GM13977 (cell line): Measurements from ENCODE around the gene TRMT11.
"Not testable (repeated sequence)": the region's sequence is repeated elsewhere in the genome, so short reads cannot be mapped to it uniquely, and the experiment has no call there.

ENCODE experiments used
- DNase-seq: peaks from one replicate; pipeline ENCODE4 v3.0.0; 2012; ENCODE audit warnings: low spot score
- CTCF ChIP-seq: IDR thresholded peaks from 2 replicates; pipeline ENCODE4 v1.5.1; 2012; ENCODE audit warnings: mild to moderate bottlenecking, control low read depth; ENCODE audit not compliant: insufficient read depth; ENCODE audit errors: extremely low read depth, missing control alignments
- in situ Hi-C: fragments of 300-500 bp; cut with MboI; formaldehyde crosslinking; loops from one replicate; pipeline ENCODE4 v1.12.0; 2022; ENCODE audit warnings: low sequenced_read_pairs, low pct_unique_long_range_greater_than_20kb, mixed read lengths, inconsistent platforms; ENCODE audit not compliant: unreplicated experiment

TRMT11 gene

GRCh38 chr6:125944434-125944816 lies 41.9 kb upstream of the TRMT11 start:
- DNase-seq, result no peak
- no peak for TF ChIP-seq CTCF
- in situ Hi-C loops, result no loop called here

DNA sequence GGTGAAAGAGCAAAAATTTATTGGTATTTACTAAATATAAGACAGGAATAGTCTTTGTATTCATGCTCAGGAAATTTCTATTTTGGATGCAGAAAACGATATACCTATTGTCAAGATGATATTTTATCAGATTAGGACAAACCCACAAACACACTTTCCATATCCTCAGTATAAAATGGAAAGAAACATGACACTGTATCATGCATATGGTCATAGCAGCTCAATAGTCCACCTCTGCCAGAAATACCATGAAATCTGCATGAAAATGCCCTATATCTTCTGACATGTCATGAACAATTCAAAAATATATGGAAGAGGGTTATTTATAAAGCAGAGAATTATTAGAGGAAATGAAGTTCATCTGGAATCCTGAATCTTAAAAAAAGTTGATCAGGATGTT lies 41.4 kb upstream of the TRMT11 start:
- in situ Hi-C loops, result no loop called here
- no peak for DNase-seq
- TF ChIP-seq CTCF, result no peak

- TF ChIP-seq CTCF, result no peak
- in situ Hi-C loops, result no loop called here
- DNase-seq, result no peak
Measured at GRCh38 chr6:125945378-125946141, 40.8 kb upstream of the TRMT11 start.

GRCh38 chr6:125947615-125948014 lies 38.7 kb upstream of the TRMT11 start:
- in situ Hi-C loops, result no loop called here
- no peak for DNase-seq
- no peak for TF ChIP-seq CTCF

DNA sequence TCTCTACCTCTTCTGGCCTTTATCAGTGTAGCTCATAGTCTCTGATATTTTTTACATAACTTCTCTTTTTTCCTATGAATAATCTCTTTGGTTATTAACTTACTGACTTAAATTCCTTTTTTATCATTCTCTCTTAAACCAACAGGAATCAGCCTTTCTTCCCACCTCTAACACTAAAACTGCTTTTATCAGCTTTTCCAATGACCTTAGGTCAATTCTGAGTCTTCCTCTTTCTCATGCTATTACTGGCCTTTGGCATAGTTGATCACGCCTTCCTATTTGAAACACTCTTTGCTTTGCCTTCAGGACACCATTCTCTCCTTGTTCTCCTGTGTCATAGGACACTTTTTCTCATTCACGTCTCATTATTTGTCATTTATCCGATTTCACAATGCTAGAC lies 37.9 kb upstream of the TRMT11 start:
- no peak for DNase-seq
- TF ChIP-seq CTCF, result no peak

GRCh38 chr6:125949069-125949468 lies 37.3 kb upstream of the TRMT11 start:
- in situ Hi-C loops, result no loop called here
- no peak for TF ChIP-seq CTCF
- DNase-seq, result no peak

More for the DNA sequence above, 37.9 kb upstream of the TRMT11 start:
- in situ Hi-C loops, result no loop called here

- DNase-seq, result no peak
- TF ChIP-seq CTCF, result no peak
- in situ Hi-C loops, result loop anchor here (25.0 kb wide), 1 partner anchor 638 kb away; the partner anchor contains the start of gene HDDC2
Measured at GRCh38 chr6:125950293-125950692, 36.0 kb upstream of the TRMT11 start.

DNA sequence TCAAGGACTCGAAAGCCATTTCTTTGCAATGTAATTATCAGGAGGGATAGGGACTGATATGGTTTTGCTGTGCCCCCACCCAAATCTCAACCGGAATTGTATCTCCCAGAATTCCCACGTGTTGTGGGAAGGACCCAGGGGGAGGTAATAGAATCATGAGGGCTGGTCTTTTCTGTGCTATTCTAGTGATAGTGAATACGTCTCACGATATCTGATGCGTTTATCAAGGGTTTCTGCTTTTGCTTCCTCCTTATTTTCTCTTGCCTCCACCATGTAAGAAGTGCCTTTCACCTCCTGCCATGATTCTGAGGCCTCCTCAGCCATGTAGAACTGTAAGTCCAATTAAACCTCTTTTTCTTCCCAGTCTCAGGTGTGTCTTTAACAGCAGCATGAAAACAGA lies 35.6 kb upstream of the TRMT11 start:
- DNase-seq, result not testable (repeated sequence)
- in situ Hi-C loops, result loop anchor here (25.0 kb wide), 1 partner anchor 638 kb away; the partner anchor contains the start of gene HDDC2
